Calu3 (cell line): ENCODE measurements around the gene CALU. TPM values are rescaled to one million over a fixed set of nuclear protein-coding genes. Genes with fewer than 3 reads are reported as not detected.

Experiments
- BruUV-seq: library from RNA; stranded (reverse); fragments of 400-500 nt; replicated peaks from 2 replicates; lab custom pipeline; 2021; lab: Mats Ljungman, UMichigan
- CTCF ChIA-PET: fragments of 300-600 bp; sonication (Branson Sonifier 250); formaldehyde crosslinking; loops from one replicate; lab custom pipeline; 2022; ENCODE audit warnings: antibody characterized with exemption; lab: Charles Lee
- DNase-seq: peaks from one replicate; pipeline ENCODE4 v3.0.0; 2022
- H3K27ac Mint-ChIP-seq: one replicate; pipeline ENCODE4 v1.8.0; 2022; ENCODE audit warnings: mixed read lengths; ENCODE audit not compliant: unreplicated experiment
- H3K27me3 Mint-ChIP-seq: one replicate; pipeline ENCODE4 v1.8.0; 2022; ENCODE audit warnings: mixed read lengths; ENCODE audit not compliant: unreplicated experiment
- H3K36me3 Mint-ChIP-seq: one replicate; pipeline ENCODE4 v1.8.0; 2022; ENCODE audit warnings: mild to moderate bottlenecking, moderate library complexity, mixed read lengths; ENCODE audit not compliant: insufficient read depth, unreplicated experiment
- H3K4me1 Mint-ChIP-seq: one replicate; pipeline ENCODE4 v1.8.0; 2022; ENCODE audit warnings: mild to moderate bottlenecking, low read depth, mixed read lengths; ENCODE audit not compliant: unreplicated experiment
- H3K4me3 Mint-ChIP-seq: one replicate; pipeline ENCODE4 v1.8.0; 2022; ENCODE audit warnings: mild to moderate bottlenecking, low read depth, moderate library complexity, mixed read lengths; ENCODE audit not compliant: unreplicated experiment
- H3K9me3 Mint-ChIP-seq: one replicate; pipeline ENCODE4 v1.8.0; 2022; ENCODE audit warnings: low read depth, mixed read lengths; ENCODE audit not compliant: unreplicated experiment
- CTCF ChIP-seq: fragments of 200-600 bp; IDR thresholded peaks from one replicate; pipeline ENCODE4 v1.8.0; 2022; ENCODE audit warnings: antibody characterized with exemption; ENCODE audit not compliant: unreplicated experiment
- intact Hi-C: fragments of 100-400 bp; cut with micrococcal nuclease; formaldehyde crosslinking; loops from one replicate; pipeline ENCODE4 v1.10.0; 2022; ENCODE audit not compliant: unreplicated experiment
- total RNA-seq: library from RNA; stranded (reverse); gene quantifications from 2 replicates; pipeline ENCODE4 v1.2.3, GENCODE V29; 2022

Gene CALU
- total RNA-seq, 1 experiment from 2014 or later: 154 TPM

- intact Hi-C loops: no loop called here
- DNase-seq: no peak
- H3K27ac Mint-ChIP-seq: no peak overlapping the region
These were observed 16.8 kb downstream of the CALU start for GRCh38 chr7:128755819-128756476.

GRCh38 chr7:128757203-128757602 lies 18.0 kb downstream of the CALU start:
- Mint-ChIP-seq H3K4me3 (no peak overlapping the region), H3K27ac (no peak overlapping the region)

More at GRCh38 chr7:128755819-128756476, 16.8 kb downstream of the CALU start:
- no TSS peak for BruUV-seq
- Mint-ChIP-seq H3K4me3 (no peak overlapping the region), H3K9me3 (no peaks in the 10 kb centered on the region), H3K4me1 (no peaks in the 10 kb centered on the region), H3K36me3 (peaks cover 28% of the 10 kb centered on the region), H3K27me3 (no peaks in the 10 kb centered on the region)
- TF ChIP-seq CTCF: no peak
- CTCF ChIA-PET: no interaction called here

GRCh38 chr7:128758553-128758952 lies 19.4 kb downstream of the CALU start:
- Mint-ChIP-seq H3K27ac (no peak overlapping the region), H3K9me3 (no peaks in the 10 kb centered on the region), H3K27me3 (no peaks in the 10 kb centered on the region), H3K36me3 (peaks cover 20% of the 10 kb centered on the region), H3K4me1 (no peaks in the 10 kb centered on the region), H3K4me3 (no peak overlapping the region)
- no TSS peak for BruUV-seq
- no peak for DNase-seq
- no peak for TF ChIP-seq CTCF
- intact Hi-C loops: no loop called here
- CTCF ChIA-PET: no interaction called here

More at GRCh38 chr7:128757203-128757602, 18.0 kb downstream of the CALU start:
- DNase-seq: no peak
- no peak for TF ChIP-seq CTCF
- Mint-ChIP-seq H3K4me1 (no peaks in the 10 kb centered on the region), H3K9me3 (no peaks in the 10 kb centered on the region), H3K36me3 (peaks cover 31% of the 10 kb centered on the region), H3K27me3 (no peaks in the 10 kb centered on the region)
- intact Hi-C loops: no loop called here
- CTCF ChIA-PET: no interaction called here
- BruUV-seq: no TSS peak

GRCh38 chr7:128759242-128759641 lies 20.1 kb downstream of the CALU start:
- H3K4me3 Mint-ChIP-seq: no peak overlapping the region
- no peaks in the 10 kb centered on the region for H3K27me3 Mint-ChIP-seq
- TF ChIP-seq CTCF: no peak
- H3K36me3 Mint-ChIP-seq: peaks cover 14% of the 10 kb centered on the region
- intact Hi-C loops: no loop called here
- no peaks in the 10 kb centered on the region for H3K9me3 Mint-ChIP-seq
- H3K27ac Mint-ChIP-seq: no peak overlapping the region
- BruUV-seq: no TSS peak
- H3K4me1 Mint-ChIP-seq: no peaks in the 10 kb centered on the region
- DNase-seq: no peak
- CTCF ChIA-PET: no interaction called here
